Hepatocyte (in vitro differentiated cells): ENCODE data around the gene MIER2.

Experiments
- CTCF ChIP-seq: fragments of 200-600 bp; sonication (generic); IDR thresholded peaks from 2 replicates; pipeline ENCODE4 v1.5.1; 2016; ENCODE audit warnings: antibody characterized with exemption, mild to moderate bottlenecking; ENCODE audit not compliant: poor library complexity
- EZH2 ChIP-seq: fragments of 200-600 bp; sonication (generic); IDR thresholded peaks from 2 replicates; pipeline ENCODE4 v1.6.1; 2016; ENCODE audit warnings: antibody characterized with exemption, mild to moderate bottlenecking, borderline replicate concordance

- no peak for TF ChIP-seq CTCF
- TF ChIP-seq EZH2 = no peak
These were observed at the start of gene MIER2 for GRCh38 chr19:344625-345319.
